Measurements from ENCODE around the gene LNPK.

LNPK gene

GRCh38 chr2:175957845-175958244 is 44.2 kb downstream of the LNPK start:
- peaks cover 10% of the 10 kb centered on the region for H3K36me3 ChIP-seq (ENCODE audit: insufficient read depth, low read length)
- H3K27me3 ChIP-seq (ENCODE audit: insufficient read depth, low read length) = no peaks in the 10 kb centered on the region
- peaks cover 5% of the 10 kb centered on the region for H3K9me3 ChIP-seq (ENCODE audit: low read length)
- no peak overlapping the region for H2AFZ ChIP-seq (ENCODE audit: low read depth, low read length)
- no peaks in the 10 kb centered on the region for H3K4me1 ChIP-seq (ENCODE audit: insufficient read depth, low read length)
- H3K4me3 ChIP-seq (ENCODE audit: low read length) = no peak overlapping the region

- Histone ChIP-seq H3K27me3 (ENCODE audit: insufficient read depth, low read length) (no peaks in the 10 kb centered on the region), H3K4me1 (ENCODE audit: insufficient read depth, low read length) (no peaks in the 10 kb centered on the region), H3K36me3 (ENCODE audit: insufficient read depth, low read length) (peaks cover 10% of the 10 kb centered on the region), H2AFZ (ENCODE audit: low read depth, low read length) (no peak overlapping the region), H3K4me3 (ENCODE audit: low read length) (no peak overlapping the region), H3K9me3 (ENCODE audit: low read length) (peaks cover 5% of the 10 kb centered on the region)
Measured at GRCh38 chr2:175955136-175955535, 46.9 kb downstream of the LNPK start.

GRCh38 chr2:175950512-175950911 is 51.6 kb downstream of the LNPK start:
- H3K27me3 ChIP-seq (ENCODE audit: insufficient read depth, low read length) = no peaks in the 10 kb centered on the region
- H3K9me3 ChIP-seq (ENCODE audit: low read length) = no peaks in the 10 kb centered on the region
- H2AFZ ChIP-seq (ENCODE audit: low read depth, low read length) = no peak overlapping the region
- peaks cover 7% of the 10 kb centered on the region for H3K36me3 ChIP-seq (ENCODE audit: insufficient read depth, low read length)
- no peaks in the 10 kb centered on the region for H3K4me1 ChIP-seq (ENCODE audit: insufficient read depth, low read length)
- H3K4me3 ChIP-seq (ENCODE audit: low read length) = no peak overlapping the region

- Histone ChIP-seq H2AFZ (ENCODE audit: low read depth, low read length) (no peak overlapping the region), H3K36me3 (ENCODE audit: insufficient read depth, low read length) (peaks cover 2% of the 10 kb centered on the region), H3K27me3 (ENCODE audit: insufficient read depth, low read length) (no peaks in the 10 kb centered on the region), H3K4me3 (ENCODE audit: low read length) (no peak overlapping the region), H3K9me3 (ENCODE audit: low read length) (no peaks in the 10 kb centered on the region), H3K4me1 (ENCODE audit: insufficient read depth, low read length) (no peaks in the 10 kb centered on the region)
Measured at GRCh38 chr2:175948191-175948590, 53.9 kb downstream of the LNPK start.

GRCh38 chr2:175947073-175947472 is 55.0 kb downstream of the LNPK start:
- no peak overlapping the region for H2AFZ ChIP-seq (ENCODE audit: low read depth, low read length)

GRCh38 chr2:175941699-175942098 is 60.4 kb downstream of the LNPK start:
- H3K27me3 ChIP-seq (ENCODE audit: insufficient read depth, low read length) = no peaks in the 10 kb centered on the region
- H3K4me3 ChIP-seq (ENCODE audit: low read length) = no peak overlapping the region
- H3K36me3 ChIP-seq (ENCODE audit: insufficient read depth, low read length) = peaks cover 7% of the 10 kb centered on the region
- no peak overlapping the region for H2AFZ ChIP-seq (ENCODE audit: low read depth, low read length)
- no peaks in the 10 kb centered on the region for H3K9me3 ChIP-seq (ENCODE audit: low read length)
- no peaks in the 10 kb centered on the region for H3K4me1 ChIP-seq (ENCODE audit: insufficient read depth, low read length)

More at GRCh38 chr2:175947073-175947472, 55.0 kb downstream of the LNPK start:
- Histone ChIP-seq H3K27me3 (ENCODE audit: insufficient read depth, low read length) (no peaks in the 10 kb centered on the region), H3K4me1 (ENCODE audit: insufficient read depth, low read length) (no peaks in the 10 kb centered on the region), H3K36me3 (ENCODE audit: insufficient read depth, low read length) (peaks cover 2% of the 10 kb centered on the region), H3K9me3 (ENCODE audit: low read length) (no peaks in the 10 kb centered on the region), H3K4me3 (ENCODE audit: low read length) (no peak overlapping the region)

GRCh38 chr2:175937216-175937615 is 64.9 kb downstream of the LNPK start:
- Histone ChIP-seq H3K36me3 (ENCODE audit: insufficient read depth, low read length) (peaks cover 14% of the 10 kb centered on the region), H3K4me1 (ENCODE audit: insufficient read depth, low read length) (no peaks in the 10 kb centered on the region), H3K4me3 (ENCODE audit: low read length) (no peak overlapping the region), H3K27me3 (ENCODE audit: insufficient read depth, low read length) (no peaks in the 10 kb centered on the region), H3K9me3 (ENCODE audit: low read length) (no peaks in the 10 kb centered on the region), H2AFZ (ENCODE audit: low read depth, low read length) (no peak overlapping the region)

- H3K4me1 ChIP-seq (ENCODE audit: insufficient read depth, low read length) = no peaks in the 10 kb centered on the region
- no peaks in the 10 kb centered on the region for H3K9me3 ChIP-seq (ENCODE audit: low read length)
- H3K4me3 ChIP-seq (ENCODE audit: low read length) = no peak overlapping the region
- peaks cover 14% of the 10 kb centered on the region for H3K36me3 ChIP-seq (ENCODE audit: insufficient read depth, low read length)
- no peaks in the 10 kb centered on the region for H3K27me3 ChIP-seq (ENCODE audit: insufficient read depth, low read length)
- H2AFZ ChIP-seq (ENCODE audit: low read depth, low read length) = no peak overlapping the region
Measured at GRCh38 chr2:175935289-175936181, 66.5 kb downstream of the LNPK start.

DNA sequence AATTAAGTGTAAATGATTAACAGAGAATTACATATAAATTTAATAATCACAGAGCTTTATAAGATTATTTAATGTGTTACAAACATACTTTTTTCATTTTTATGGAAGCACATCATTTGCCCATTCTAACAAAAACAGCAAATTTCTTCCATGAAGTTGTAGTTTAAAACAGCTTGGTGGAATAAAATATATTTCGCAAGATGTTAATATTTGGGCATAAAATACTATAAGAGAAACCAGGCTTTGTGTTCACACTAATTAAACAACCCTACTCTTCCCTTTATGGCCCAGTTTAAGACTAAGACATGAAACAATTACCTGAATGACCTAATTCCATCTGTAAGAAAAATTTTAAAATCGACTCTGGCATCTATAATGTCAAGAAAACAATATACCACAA is 69.4 kb downstream of the LNPK start:
- Histone ChIP-seq H3K27me3 (ENCODE audit: insufficient read depth, low read length) (no peaks in the 10 kb centered on the region), H3K4me1 (ENCODE audit: insufficient read depth, low read length) (no peaks in the 10 kb centered on the region)

GRCh38 chr2:175931805-175932204 is 70.3 kb downstream of the LNPK start:
- Histone ChIP-seq H2AFZ (ENCODE audit: low read depth, low read length) (no peak overlapping the region), H3K9me3 (ENCODE audit: low read length) (no peaks in the 10 kb centered on the region), H3K4me3 (ENCODE audit: low read length) (no peak overlapping the region), H3K4me1 (ENCODE audit: insufficient read depth, low read length) (no peaks in the 10 kb centered on the region), H3K36me3 (ENCODE audit: insufficient read depth, low read length) (peaks cover 9% of the 10 kb centered on the region), H3K27me3 (ENCODE audit: insufficient read depth, low read length) (no peaks in the 10 kb centered on the region)

More for the DNA sequence above, 69.4 kb downstream of the LNPK start:
- Histone ChIP-seq H3K4me3 (ENCODE audit: low read length) (no peak overlapping the region), H2AFZ (ENCODE audit: low read depth, low read length) (no peak overlapping the region), H3K9me3 (ENCODE audit: low read length) (no peaks in the 10 kb centered on the region), H3K36me3 (ENCODE audit: insufficient read depth, low read length) (peaks cover 14% of the 10 kb centered on the region)

GRCh38 chr2:175930504-175930903 is 71.6 kb downstream of the LNPK start:
- Histone ChIP-seq H3K4me3 (ENCODE audit: low read length) (no peak overlapping the region), H3K4me1 (ENCODE audit: insufficient read depth, low read length) (no peaks in the 10 kb centered on the region), H3K27me3 (ENCODE audit: insufficient read depth, low read length) (no peaks in the 10 kb centered on the region), H3K36me3 (ENCODE audit: insufficient read depth, low read length) (peaks cover 4% of the 10 kb centered on the region), H2AFZ (ENCODE audit: low read depth, low read length) (no peak overlapping the region), H3K9me3 (ENCODE audit: low read length) (no peaks in the 10 kb centered on the region)

DNA sequence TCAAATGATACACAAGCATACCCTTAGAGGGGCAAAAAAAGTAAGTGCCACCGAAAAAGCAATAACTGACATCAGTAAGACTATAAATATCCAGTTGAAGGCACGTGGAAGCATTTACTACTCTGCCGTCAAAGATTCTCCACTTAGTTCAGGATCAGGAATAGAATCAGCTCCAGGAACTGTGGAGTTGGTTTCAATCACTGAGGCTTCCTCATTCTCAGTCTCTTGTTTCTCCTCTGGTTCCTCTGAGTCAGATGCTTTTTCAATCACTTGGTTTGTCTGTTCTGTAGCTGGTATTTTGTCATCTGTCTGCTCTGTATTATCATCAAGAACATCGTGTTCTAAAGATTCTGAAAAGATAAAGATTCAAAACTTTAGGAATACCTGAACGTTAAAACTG is 72.2 kb downstream of the LNPK start:
- H3K27me3 ChIP-seq (ENCODE audit: insufficient read depth, low read length) = no peaks in the 10 kb centered on the region
- H2AFZ ChIP-seq (ENCODE audit: low read depth, low read length) = no peak overlapping the region
- H3K4me3 ChIP-seq (ENCODE audit: low read length) = no peak overlapping the region
- H3K9me3 ChIP-seq (ENCODE audit: low read length) = no peaks in the 10 kb centered on the region
- H3K36me3 ChIP-seq (ENCODE audit: insufficient read depth, low read length) = no peaks in the 10 kb centered on the region
- H3K4me1 ChIP-seq (ENCODE audit: insufficient read depth, low read length) = no peaks in the 10 kb centered on the region

GRCh38 chr2:175926272-175926671 is 75.8 kb downstream of the LNPK start:
- Histone ChIP-seq H3K27me3 (ENCODE audit: insufficient read depth, low read length) (no peaks in the 10 kb centered on the region), H3K4me3 (ENCODE audit: low read length) (no peak overlapping the region), H3K9me3 (ENCODE audit: low read length) (no peaks in the 10 kb centered on the region), H3K36me3 (ENCODE audit: insufficient read depth, low read length) (no peaks in the 10 kb centered on the region), H3K4me1 (ENCODE audit: insufficient read depth, low read length) (no peaks in the 10 kb centered on the region), H2AFZ (ENCODE audit: low read depth, low read length) (no peak overlapping the region)

DNA sequence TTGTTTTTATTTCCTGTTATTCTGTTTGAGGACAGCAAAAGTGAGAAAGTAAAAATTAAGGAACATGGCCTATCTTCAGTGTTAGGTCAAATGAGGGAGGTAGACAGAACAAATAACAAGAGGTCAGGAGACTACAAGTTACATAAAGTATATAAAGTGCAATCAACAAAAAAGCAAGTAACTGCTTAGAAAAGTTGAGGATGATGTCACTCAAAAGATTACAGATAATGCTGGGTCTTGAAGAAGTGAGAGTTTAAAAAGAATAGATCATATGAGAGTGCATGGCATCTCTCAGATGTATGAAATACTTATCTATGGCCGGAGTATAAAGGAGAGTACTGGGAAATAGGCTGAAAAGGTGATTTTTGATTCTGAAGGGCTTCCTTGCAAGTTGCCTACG is 79.9 kb downstream of the LNPK start:
- Histone ChIP-seq H3K36me3 (ENCODE audit: insufficient read depth, low read length) (no peaks in the 10 kb centered on the region), H3K4me1 (ENCODE audit: insufficient read depth, low read length) (no peaks in the 10 kb centered on the region), H3K27me3 (ENCODE audit: insufficient read depth, low read length) (no peaks in the 10 kb centered on the region), H3K9me3 (ENCODE audit: low read length) (no peaks in the 10 kb centered on the region), H3K4me3 (ENCODE audit: low read length) (no peak overlapping the region), H2AFZ (ENCODE audit: low read depth, low read length) (no peak overlapping the region)
